NCI-H2196 (cell line): ENCODE data around the gene ASB4.
"Not testable (repeated sequence)": the region's sequence is repeated elsewhere in the genome, so short reads cannot be mapped to it uniquely, and the experiment has no call there.

ENCODE experiments used
- DNase-seq: peaks from one replicate; lab custom pipeline; 2025; ENCODE audit not compliant: unreplicated experiment; lab: John Stamatoyannopoulos, UW

ASB4 gene, protein sequence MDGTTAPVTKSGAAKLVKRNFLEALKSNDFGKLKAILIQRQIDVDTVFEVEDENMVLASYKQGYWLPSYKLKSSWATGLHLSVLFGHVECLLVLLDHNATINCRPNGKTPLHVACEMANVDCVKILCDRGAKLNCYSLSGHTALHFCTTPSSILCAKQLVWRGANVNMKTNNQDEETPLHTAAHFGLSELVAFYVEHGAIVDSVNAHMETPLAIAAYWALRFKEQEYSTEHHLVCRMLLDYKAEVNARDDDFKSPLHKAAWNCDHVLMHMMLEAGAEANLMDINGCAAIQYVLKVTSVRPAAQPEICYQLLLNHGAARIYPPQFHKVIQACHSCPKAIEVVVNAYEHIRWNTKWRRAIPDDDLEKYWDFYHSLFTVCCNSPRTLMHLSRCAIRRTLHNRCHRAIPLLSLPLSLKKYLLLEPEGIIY

DNA sequence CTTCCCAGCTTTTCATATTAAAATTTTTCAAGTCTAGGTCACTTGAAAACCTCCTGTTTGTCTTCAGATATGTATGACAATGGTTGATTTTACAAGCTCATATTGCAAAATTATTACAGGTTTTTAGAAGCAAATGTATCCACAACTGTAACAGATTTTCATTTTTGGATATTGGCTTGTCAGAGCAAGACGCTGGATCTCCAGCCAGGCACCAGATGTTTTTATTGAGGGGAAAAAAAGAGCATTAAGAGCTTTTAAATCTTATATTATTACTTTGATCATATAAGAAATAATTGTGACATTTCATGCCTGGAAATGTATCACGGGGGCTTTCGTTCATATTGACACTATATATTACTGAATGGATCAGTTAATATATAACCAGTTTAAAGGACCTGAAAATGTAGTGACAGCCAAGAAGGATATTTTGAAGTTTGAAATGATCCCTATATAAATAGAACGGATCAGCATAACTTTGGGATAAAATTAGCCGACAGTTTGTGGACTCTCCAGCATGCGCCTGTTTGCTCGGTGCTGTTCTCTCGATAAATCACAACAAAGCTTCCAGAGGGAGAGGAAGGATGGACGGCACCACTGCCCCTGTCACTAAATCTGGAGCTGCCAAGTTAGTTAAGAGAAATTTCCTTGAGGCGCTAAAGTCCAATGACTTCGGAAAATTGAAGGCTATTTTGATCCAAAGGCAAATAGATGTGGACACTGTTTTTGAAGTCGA lies at the start of gene ASB4:
Gene ASB4, plus strand, starts transcription at position 553 of the 733 bp plus-strand sequence. Its CDS starts 29 bp downstream, at position 582.
- no peak for DNase-seq

DNA sequence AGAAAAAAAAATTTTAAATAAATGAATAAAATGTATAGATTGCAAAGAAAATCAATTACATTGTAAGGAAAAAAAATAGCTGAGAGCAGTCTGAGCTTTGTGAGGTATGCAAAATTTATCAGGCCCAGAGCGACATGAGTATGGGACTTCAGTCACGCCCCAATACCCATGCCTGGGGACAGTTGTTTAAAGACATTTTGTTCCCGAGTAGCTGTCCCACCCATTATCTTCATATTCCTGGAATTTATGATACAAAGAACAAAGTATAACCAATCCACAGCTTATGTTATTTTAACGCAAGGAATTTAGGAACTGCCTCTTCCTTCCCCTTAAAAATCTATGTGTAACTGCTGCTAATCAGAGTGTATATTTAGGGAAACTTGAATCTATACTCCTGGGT lies 49.3 kb upstream of the ASB4 start:
- no peak for DNase-seq

DNA sequence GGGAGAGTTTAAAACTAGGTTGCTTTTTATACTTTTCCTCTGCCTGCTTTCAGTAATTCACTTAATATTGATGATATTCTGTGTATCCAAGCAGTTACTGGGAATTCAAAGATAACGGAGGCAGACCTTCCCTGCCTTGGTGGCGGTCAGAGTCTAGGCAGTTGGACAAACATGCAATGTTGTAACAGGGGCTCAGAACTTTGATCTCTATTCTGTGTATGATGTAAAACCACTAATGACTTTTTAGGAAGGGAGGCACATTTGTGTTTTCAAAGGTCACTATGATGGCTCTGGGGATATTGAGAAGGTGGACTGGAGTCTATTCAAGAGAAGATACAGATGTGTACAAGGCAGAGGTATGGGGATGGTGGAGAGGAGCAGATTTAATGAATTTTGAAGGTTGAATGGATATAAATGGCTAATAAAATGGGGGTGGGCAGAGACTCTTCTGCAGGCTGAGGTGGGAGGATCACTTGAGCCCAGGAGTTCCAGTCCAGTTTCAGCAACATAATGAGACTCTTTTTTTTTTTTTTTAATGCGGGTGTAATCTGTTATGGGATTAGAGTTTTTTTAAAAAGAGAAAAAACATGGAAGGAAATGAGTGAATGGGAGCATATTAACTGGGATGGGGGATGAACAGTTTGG lies 45.2 kb upstream of the ASB4 start:
- DNase-seq: no peak

DNA sequence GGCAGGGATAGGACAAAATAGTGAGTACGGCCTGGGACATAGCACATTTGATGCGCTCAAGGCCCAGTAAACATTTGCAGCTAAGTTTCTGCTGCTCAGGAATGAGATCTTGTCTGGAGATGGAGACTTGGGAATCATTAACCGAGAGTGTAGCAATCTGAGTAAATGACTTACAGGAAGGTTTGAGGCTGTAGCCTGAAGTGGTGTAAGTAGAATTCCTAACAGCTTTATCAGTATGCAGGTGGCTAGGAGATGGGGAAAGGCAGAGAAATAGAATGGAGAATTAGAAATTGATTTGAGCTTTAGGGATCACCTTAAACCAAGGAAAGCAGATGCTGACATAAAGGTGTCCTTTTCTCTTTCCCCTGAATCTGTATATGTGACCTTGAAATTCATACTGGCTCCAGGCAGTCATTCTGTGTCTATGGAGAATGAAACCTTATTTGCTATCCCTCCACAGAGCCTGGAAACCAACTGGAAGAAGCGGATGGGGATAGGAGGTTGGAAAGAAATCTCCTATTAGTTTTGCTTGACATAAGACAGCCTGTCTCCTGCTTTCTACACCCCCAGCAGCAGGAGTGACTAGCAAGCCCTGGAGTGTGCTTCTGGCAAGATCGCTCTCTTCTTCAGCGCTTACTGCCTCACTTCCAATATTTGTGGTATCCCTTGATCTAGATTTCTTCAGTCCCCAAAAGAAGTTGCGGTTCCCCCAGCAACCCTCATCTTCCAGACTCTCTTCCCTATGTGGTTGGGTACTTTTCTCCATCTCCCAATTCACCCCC lies 44.5 kb upstream of the ASB4 start:
- no peak for DNase-seq

DNA sequence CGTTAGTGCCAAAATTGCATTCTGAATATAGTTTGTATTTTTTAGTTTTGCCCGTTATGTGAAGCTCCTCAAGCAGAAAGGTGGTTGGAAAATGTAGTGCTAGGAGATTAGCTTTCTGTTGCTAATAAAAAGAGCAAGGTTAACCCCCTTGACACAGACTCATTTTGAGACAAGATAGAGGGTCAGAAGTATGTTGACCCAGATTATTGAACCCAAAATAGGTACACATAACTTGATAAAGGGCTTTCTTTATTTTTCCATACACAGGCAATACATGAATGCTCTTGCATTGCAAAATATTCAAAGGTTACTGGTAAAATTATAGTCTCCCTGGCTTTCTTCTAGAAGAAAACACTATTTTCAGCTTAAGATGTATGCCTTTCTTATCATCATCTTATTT lies 40.9 kb upstream of the ASB4 start:
- no peak for DNase-seq

DNA sequence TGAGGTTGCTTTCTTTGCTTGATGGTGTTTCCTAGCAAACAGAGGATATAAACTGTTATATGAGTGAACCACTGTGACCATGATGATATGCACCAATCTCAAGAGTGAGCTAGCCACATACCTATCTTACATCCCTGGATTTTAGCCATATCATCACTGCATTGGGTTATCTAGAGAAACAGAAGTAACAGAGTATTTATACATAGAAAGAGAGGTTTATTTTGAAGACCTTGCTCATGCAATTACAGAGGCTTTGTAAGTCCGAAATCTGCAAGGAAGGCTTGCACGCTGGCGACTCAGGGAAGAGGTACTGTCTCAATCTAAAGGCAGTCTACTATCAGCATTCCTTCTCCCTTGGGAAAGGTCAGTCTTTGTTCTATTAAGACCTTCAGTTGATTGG lies 39.1 kb upstream of the ASB4 start:
- DNase-seq: no peak

DNA sequence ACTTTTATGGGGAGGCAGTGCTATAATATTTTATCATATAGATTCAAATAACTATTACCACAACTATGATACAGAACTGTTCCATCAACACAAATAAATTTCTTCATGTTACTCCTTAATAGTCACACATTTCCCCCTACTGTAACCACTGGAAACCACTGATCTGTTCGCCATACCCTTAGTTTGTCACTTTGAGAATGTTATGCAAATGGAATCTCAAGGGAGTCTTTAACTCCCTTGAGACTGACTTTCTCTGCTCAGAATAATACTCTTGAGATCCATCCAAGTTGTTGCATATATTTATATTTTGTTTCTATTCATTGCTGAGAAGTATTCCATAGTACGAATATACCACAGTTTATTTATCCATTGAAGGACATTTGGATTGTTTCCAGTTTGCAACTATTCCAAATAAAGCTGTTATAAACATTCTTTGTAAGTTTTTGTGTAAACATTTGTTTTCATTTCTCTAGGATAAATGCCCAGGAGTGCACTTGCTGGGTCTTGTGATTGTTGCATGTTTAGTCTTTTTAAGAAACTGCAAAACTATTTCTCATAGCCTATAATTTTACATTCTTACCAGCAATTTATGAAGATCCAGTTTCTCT lies 31.2 kb upstream of the ASB4 start:
- no peak for DNase-seq

DNA sequence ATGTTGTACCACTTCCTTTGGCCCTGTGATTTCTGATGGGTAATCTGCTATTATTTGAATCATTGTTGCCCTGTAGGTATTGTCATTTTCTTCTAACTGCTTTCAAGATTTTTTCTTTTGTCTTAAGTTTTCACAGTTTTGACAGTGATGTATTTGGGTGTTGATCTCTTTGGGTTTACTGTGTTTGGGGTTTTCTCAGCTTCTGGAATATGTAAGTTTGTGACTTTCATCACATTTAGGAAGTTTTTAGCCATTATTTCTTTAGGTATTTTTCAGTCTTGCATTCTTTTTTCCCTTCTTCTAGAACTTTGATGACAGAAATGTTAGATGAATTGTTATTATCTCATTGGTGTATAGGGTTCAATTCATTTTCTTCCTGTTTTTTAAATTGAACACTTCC lies 27.8 kb upstream of the ASB4 start:
- DNase-seq: no peak

DNA sequence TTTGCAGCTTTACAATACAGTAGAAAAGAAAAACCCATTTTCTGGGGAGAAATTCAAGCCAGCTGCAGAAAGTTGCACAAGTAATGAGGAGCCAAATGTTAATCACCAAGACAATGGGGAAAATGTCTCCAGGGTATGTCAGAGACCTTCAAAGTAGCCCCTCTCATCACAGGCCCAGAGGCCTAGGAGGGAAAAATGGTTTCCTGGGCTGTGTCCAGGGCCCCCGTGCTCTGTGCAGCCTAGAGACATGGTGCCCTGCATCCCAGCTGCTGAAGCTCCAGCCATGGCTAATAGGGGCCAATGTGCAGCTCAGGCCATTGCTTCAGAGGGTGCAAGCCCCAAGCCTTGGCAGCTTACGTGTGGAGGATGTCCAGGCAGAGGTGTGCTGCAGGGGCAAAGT lies 25.1 kb upstream of the ASB4 start:
- not testable (repeated sequence) for DNase-seq

DNA sequence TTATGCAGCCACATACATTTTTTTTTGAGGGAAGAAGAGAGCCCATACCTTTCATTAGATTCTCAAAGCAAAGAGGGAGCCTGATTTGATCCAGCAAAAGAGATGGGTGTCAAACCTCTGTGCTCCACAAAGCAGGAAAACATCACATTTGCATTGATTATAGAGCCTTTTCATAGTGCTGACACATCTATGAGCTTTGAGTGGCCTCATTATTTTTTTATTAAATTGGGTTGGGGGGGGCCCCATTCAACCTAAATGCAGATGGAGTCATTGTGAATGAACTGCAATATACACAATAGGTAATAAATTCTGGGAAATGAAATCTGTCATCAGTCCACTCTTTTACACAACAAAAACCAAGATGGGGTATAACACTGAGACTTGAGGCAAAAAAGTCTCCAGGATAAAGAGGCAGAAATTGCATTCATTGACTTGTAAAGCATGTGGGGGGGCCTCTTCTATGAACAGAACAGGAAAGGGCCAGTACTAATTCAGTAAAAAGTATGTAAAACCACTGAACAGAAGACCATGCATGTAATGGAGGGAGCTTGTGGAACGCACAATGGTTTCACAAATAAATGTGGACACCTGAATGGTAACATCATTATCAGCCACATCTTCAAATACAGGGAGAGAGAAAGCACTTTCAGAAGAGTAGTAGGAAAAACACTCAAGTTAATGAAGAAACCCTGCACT lies 17.7 kb upstream of the ASB4 start:
- no peak for DNase-seq

DNA sequence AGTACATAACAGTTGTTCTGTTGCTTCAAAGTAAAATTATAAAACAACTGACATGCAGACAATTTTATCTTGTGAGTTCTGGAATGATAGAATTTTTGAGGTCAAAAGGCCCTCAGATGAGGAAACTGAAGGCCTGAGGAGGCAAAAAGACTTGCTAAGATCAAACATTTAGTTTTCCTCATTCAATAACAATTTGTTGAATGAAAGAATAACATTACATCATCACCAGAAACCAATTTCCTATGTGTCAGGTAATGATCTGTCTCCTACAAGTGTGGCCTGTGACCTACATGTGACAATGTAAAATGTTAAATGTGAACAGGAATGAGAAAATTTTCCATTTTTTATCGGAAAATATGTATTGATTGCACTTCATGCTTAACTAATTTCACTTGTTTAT lies 16.6 kb upstream of the ASB4 start:
- DNase-seq: no peak

DNA sequence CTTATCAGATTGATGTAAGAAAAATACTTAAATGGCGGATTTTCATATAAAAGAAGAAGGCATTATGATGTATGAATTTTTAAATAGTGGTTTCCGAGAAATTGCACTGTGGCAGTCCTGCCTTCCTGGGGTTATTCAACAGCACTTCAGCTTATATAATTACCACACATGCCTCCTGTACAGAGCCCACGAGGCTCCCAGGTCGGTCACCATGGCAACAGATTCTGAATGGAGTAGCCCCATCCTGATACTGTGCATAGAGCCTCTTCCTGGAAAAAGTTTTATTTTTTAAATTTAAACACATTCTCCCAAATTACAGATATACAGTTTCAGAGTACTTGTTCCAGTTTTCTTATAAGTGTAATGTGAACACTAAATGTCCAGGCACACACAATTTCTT lies 15.9 kb upstream of the ASB4 start:
- peak; percentile 86 for DNase-seq

DNA sequence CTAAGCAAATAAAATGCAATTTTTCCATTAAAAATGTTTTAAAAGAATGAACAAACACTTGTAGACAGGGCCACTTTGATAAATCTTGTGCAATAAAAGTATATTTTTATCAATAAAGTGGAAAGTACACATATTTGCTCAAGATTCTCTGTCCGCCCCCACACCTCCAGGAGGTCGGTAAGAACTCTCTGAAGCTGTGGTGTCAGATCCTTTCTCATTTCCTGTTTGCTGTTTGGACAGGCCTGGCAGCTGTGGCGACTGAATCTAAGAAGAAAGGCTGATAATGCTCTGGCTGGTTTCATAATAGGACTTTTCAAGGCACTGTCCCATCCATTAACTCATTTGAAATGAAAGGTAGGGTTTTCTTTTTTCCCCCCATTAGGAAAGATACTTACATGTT lies 15.3 kb upstream of the ASB4 start:
- peak; percentile 49 for DNase-seq

DNA sequence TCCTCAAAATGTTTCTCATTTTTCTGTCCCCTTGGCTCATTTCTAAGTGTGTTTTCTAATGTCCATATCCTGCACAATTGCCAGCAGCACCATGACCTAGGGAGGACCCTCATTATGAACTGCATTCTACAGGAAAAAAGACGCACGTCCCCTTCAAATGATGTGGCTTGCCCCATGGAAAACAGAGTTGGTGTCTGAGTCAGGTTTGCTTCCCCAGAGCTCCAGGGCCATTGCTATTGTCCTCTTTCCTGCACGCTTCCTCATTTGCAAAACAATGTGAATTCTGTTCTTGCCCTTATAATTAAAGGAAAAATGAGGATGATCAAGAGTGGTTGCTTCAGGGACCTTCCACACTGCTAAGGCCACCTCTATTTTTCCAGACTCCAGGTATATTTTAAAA lies 14.7 kb upstream of the ASB4 start:
- no peak for DNase-seq

DNA sequence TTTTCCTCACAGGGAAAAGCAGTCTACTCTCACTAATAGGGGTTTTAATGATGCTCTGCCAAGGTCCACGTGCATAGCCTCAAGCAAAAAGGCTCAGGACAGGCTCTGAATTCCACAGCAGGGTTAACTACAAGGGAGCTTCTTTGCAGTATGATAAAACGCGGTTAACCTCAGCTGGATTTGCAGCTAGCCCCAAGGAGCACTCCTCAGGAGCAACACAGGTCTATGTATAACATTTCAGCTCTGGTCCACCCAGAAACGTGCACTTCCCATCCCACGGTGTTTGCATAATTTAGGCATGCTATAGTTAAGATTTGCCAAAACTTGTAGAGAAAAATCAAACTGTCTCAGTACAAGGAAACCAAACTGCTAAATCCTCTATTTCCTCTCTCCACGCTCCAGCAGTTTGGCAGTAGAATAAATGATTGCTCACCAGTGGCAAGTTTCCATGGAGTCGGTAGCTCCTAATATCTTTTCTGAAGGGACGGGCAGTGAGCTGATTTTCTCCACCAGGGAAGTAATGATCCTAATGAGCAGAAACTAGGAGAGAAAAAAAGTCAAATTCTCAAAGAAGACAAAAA lies 13.1 kb upstream of the ASB4 start:
- DNase-seq: peak; percentile 15

DNA sequence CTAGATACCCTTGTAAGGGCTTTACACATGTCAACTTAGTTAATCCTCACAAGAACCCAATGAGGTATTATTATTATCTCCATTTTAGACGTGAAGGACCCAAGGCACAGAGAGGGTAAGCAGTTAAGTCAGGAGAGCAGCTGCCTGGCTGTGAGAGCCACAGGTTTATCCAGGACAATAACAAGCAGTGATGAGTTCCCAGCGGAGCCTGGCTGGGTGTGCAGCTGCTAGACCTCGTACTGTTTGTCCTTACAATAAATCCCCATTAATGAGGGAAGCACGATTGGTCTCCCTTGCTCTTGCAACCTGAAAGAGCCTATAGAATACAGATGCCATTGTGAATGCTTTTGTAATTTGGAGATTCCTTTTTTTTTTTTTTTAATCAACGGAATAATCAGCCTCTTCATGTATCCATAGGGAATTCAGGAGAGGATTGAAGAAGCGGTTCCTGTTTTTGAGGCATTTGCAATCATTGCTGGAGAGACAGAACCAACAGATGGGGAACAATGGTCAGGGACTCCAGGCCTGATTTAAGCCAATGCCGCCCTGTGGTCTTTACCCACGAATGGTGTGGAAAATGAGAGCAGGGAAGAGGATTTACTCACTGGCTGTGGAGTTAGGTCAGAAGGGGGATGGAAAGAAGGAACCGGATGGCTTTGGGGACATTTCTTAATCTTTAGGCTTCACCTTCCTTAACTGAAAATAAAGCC lies 12.3 kb upstream of the ASB4 start:
- no peak for DNase-seq

DNA sequence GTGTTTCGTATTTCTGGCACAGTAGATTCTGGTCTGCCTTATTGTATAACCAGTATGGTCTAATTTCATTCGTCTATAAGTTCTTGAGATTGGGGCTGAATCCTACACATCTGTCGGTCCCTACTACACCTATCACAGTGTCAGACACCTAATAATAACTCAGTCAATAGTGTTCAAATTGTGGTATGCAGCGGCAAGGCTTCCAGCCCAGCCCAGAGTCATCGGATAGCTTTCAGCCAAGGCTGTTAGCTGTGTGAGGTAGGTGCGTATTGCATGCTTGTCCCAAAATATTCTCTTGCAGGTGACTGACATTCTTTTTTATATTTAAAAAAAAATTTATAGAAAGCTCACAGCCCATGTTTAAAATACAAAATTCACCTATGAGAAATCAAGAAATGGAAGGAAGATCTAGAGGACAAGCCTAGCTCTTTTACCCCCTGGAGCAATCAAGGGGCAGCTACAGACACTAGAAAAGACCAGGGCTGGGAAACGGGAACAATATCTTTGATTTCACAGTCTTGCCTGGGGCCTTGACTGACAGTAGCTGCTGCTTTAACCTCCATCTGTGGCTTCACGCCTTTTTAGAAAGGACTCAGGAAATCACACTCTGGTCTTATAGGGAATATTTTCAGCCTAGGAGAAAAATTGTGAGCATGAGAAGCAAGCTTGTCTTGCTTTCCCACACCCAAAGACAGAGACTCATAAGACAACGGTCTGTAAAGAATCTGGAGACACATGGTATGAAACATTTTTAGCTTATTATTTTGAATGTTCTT lies 9.5 kb upstream of the ASB4 start:
- no peak for DNase-seq

DNA sequence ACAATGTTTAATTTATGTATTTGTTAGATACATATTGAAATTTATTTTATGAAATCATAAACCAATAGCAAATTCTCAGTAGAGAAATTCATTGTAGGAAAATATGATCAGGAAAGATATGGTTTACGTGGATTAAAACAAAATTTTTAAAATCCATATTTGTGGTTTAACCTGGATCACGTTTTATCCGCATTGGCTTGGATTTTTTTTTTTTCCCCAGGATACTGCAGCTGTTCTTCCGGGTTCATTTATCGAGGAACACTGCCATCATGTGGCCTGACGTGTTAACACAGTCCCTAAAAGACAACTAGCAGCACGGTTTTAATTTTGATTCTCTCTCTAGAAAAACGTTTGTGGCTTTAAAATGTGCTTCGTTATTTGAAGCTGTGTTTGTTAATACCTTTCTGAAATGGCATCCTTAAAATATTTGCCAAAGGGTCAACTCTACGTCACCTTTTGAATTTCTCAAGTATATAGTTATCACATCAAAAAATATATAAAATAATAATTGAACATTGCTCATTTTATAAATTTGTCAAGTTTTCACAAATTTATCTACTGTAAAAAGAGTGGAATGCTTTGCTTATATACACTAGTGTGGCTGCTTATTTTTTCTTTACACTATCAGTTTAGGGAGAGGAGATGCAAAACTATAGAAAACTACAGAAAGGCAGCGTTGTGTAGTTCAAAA lies 8.7 kb upstream of the ASB4 start:
- DNase-seq: peak; percentile 84
